DMS53 treated with DMSO at 0.1 percent for 48 hours (cell line): ENCODE data around the gene NKD2.

Experiments
- DNase-seq: peaks from one replicate; lab custom pipeline; 2025; ENCODE audit not compliant: unreplicated experiment; lab: John Stamatoyannopoulos, UW

NKD2 gene

GRCh38 chr5:1029282-1029944, 20.8 kb downstream of the NKD2 start:
- DNase-seq = no peak

- DNase-seq = no peak
These were observed 21.5 kb downstream of the NKD2 start for GRCh38 chr5:1029945-1030625.

GRCh38 chr5:1030801-1031271, 22.2 kb downstream of the NKD2 start:
- no peak for DNase-seq

- no peak for DNase-seq
These were observed 22.8 kb downstream of the NKD2 start for GRCh38 chr5:1031306-1031959.

- no peak for DNase-seq
These were observed 23.4 kb downstream of the NKD2 start for GRCh38 chr5:1032011-1032410.

GRCh38 chr5:1032551-1033027, 24.0 kb downstream of the NKD2 start:
- no peak for DNase-seq

- DNase-seq = no peak
These were observed 24.6 kb downstream of the NKD2 start for GRCh38 chr5:1033178-1033577.

GRCh38 chr5:1033606-1034420, 25.2 kb downstream of the NKD2 start:
- no peak for DNase-seq

GRCh38 chr5:1034421-1034905, 25.9 kb downstream of the NKD2 start:
- no peak for DNase-seq

GRCh38 chr5:1034986-1035385, 26.4 kb downstream of the NKD2 start:
- no peak for DNase-seq

GRCh38 chr5:1035421-1036405, 27.1 kb downstream of the NKD2 start:
- no peak for DNase-seq

- no peak for DNase-seq
These were observed 28.0 kb downstream of the NKD2 start for GRCh38 chr5:1036504-1037122.

- no peak for DNase-seq
These were observed 28.6 kb downstream of the NKD2 start for GRCh38 chr5:1037123-1037670.

GRCh38 chr5:1037671-1038416, 29.2 kb downstream of the NKD2 start:
- no peak for DNase-seq

- no peak for DNase-seq
These were observed 30.0 kb downstream of the NKD2 start for GRCh38 chr5:1038417-1039209.

GRCh38 chr5:1039210-1039548, 30.6 kb downstream of the NKD2 start:
- no peak for DNase-seq

GRCh38 chr5:1039706-1040260, 31.2 kb downstream of the NKD2 start:
- no peak for DNase-seq
